ENCODE measurements around the gene SI.
"Not testable (repeated sequence)": the region's sequence is repeated elsewhere in the genome, so short reads cannot be mapped to it uniquely, and the experiment has no call there.

SI gene

DNA sequence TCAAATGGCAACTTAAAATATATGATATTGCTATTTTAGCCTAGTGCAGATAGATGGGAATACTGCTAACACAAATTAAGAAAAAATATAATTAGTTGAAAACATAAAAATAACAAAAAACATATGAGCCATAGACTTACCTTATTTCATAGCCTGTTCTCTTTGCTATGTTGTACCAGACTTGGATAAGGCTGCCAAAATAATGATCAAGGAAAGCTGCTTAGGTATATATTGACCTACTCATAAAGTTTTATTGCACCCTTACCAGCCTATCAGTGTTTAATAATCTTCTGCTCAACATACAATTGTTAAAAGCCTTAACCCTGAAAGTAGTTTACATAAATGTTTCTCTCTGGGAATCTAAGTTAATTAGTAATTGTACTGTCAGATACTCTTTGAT lies at the start of gene SI:
Gene SI, minus strand, starts transcription at position 204 of the 400 bp plus-strand sequence. CDS start 2,484 bp downstream, outside the sequence.
- no peak for DNase-seq (ENCODE audit: low spot score)

DNA sequence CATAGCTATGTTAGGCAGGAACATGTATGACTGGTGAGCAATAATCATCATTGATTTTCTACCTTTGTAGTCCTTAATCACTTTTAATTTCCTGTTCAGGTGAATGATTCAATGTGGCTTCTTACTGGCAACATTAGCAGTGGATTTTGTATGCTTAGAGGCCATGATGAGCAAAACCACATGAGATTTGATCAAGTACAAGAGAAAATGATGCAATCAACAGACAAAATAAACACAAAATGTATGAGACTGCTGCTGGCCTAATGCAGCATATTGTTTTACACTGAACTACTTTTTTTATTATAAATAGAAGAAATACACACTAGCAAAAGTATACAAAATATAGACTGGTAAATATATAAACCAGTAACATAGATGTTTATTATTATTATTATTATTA lies 47.5 kb upstream of the SI start:
- no peak for DNase-seq (ENCODE audit: low spot score)

DNA sequence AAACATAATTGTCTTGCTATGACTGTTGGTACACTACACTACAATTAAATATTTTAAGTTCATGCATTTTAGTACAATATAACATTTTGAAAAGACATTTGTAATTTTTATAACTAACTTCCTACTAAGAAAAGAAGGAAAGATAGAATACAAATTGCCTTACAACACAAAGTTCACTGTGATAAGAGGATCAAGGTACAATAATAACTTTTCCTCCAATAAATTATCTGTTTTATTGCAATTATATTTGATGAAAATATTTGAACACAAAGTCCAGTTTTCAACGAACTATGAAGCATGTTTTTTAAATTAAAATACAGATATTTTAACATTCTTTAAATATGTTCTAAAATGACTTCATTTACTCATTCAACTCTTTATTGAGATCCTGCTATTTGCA lies 33.1 kb upstream of the SI start:
- DNase-seq (ENCODE audit: low spot score): no peak

DNA sequence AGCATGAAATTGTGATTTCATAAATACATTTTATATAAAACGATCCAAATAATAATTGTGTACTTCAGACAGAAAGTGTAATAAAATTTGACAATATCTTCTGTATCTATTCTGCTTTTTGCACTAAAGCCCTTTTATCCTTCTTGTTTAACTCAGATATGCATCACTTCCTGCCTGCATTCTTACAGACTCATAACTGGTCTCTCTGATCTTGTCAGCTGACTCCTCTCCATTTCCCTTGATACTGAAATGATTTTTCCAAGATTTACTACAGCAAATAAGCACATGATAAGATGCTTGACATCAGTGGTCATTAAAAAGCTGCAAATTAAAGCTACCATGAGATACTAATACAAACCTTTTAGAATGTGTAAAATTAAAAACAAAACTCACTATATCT lies 25.3 kb upstream of the SI start:
- no peak for DNase-seq (ENCODE audit: low spot score)

DNA sequence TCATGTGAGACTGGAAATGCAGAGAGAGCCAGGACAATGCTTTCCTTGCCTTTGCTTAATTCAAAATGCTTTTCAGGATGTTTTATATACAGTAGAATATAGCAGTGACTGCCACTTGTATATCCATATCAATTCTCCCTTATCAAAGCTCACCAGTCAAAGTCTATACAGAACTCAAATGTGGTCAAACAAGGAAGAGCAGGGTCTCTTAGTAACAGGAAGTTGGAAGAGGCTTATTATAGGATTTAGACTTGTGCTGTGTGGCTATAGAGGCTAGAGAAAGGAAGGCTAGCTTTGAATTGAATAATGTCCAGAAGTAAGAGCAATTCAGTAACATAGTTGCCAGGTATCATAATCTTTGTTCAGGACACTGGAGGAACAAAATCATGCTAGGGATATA lies 4.4 kb upstream of the SI start:
- DNase-seq (ENCODE audit: low spot score): no peak

DNA sequence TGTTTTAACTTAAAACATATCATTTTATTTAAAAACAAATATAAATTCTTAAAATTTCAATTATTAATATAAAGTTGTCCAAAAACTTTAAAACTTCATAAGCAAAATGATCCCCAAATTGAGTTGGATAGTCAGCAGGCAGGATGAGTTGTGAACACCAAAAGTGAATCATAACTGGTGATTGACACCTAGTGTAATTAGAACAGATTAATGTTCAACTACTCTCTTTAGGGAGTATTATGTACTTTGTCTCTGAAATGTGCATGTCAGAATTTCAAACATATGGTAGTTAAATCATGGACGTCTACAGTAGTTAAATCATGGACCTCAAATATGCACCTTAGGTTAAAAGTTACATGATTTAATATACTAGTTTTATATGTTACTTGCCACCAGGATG lies 2.9 kb upstream of the SI start:
- no peak for DNase-seq (ENCODE audit: low spot score)

DNA sequence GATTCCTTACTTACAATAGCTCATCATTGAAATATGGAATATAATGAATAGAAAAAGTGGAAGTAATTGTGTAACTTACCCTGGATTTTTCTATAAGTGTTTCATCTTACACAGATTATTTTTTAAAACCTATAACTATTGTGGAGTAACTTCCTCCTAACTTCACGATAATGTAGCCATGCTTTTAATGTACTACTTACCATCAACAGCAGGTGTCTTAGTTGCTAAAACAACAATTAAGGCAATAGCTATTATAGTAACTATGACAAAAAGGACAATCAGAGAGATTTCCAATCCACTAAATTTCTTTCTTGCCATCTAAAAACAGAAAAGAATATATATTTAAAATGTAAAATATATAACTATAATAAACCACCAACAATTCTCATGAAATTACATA lies 2.6 kb downstream of the SI start:
- no peak for DNase-seq (ENCODE audit: low spot score)

DNA sequence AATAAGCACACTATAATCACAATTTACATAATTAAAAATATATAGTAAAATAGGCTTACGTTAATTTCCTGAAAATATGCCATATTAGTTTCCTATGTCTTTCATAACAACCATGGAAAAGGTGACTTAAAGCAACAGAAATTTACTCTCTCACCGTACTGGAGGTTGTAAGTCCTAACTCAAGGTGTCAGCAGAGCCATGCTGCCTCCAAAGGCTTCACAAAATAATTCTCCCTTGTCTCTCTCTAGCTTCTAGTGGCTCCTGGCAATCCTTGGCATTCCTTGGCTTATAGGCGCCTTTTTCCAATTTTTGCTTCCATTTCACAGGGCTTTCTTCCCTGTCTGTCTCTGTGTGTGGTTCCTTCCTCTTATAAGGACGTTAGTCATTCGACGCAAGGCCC lies 7.6 kb downstream of the SI start:
- DNase-seq (ENCODE audit: low spot score): no peak

DNA sequence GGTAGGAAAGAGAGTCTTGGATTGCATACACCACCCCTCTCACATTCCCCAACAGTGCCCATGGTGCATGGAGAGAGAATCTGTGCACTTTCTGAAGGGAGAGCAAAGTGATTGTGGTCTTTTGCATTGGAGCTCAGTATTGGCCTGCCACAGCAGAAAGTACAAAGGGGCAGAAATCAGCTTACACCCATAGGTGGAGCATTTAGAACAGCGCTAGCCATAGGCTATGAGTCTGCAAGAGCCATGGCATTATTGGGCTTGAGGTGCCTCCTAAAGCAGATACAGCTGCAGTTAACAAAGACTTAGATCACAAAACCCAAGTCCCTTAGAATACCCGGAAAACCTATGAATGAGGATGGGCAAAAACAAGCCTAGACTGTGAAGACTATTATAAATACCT lies 21.8 kb downstream of the SI start:
- DNase-seq (ENCODE audit: low spot score): no peak

DNA sequence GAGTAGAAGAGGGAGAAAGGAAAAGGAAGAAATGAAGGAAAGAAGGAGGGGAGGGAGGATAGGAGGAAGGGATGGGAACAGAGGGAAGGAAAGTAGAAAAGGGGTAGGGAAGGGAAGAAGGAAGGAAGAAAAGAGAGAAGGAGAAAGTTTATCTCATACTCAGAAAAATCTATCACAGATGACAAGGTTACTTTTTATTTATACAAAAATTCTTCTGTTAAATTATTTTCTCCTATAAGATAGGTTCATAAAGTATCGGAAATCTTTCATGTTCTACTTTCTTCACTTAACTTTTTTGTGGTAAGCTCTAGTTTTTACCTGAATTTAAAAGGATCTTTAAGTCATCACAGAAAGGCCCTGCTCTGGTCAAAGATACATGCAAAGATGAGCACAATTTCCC lies 38.1 kb downstream of the SI start:
- DNase-seq (ENCODE audit: low spot score): no peak

DNA sequence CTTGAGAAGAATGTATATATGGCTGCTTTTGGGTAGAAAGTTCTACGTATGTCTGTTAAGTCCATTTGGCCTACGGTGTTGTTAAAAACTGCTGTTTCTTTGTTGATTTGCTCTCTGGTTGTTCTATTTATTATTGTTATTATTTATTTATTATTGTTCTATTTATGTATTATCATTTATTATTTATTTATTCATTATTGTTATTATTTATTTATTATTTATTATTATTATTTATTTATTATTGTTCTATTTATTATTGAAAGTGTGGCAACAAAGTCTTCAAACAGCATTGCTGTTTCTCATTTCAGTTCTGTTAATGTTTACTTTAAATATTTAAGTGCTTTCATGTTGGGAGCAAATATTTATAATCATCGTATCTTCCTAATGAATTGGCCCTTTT lies 66.7 kb downstream of the SI start:
- no peak for DNase-seq (ENCODE audit: low spot score)

DNA sequence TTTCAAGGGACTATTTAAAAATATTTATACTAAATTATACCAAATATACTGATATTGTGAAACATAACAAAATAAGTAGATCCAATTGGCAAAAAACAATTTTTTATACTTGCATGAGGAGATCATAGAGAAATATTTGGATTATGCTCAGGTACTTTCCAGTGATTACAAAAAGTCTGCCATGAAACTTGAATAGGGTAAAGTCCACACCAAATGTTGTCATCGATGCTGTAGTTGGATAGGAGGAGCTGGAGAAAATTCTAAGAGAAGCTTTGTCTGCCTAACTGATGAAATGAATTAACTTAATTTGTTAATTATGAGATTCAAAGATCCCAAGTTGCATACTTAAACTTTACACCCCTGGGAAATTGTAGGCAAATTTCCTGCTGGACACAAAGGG lies 93.3 kb downstream of the SI start:
- DNase-seq (ENCODE audit: low spot score): no peak

DNA sequence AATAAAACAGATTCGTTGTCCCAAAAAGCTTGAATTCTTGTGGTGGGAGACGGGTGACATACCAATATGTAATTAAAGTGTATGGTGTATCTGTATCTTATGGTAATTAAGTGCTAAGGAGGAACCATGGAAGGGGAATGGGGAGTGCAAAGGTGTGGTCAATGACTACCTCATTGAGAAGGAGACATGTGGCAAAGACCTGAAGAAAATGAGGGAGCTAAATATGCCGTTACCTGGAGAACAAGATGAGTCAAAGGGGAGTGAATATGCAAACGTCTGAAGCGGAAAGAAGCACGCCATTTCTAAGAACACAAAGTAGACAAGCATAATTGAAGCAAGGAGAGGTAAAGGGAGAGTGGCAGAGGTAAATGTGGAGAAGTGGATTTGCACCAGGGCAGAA lies 115.7 kb downstream of the SI start:
- DNase-seq (ENCODE audit: low spot score): no peak

DNA sequence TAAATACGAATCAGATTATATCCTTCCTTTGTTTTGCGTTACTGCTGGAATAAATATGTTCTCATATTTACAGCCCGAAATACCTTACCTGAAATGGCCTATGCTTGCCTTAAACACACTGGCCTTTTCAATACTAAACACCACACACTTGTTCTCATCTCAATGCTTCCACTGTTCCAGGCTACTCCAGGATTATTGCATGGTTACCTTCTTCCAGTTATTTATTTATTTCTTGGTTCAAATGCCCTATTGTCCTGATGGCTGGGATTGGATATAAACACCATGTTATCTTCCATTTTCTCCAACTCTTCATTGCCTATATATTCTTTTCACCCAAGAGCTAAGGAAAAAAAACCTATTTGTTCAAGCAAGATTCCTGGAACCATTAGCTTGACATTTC lies 125.3 kb downstream of the SI start:
- DNase-seq (ENCODE audit: low spot score): no peak

DNA sequence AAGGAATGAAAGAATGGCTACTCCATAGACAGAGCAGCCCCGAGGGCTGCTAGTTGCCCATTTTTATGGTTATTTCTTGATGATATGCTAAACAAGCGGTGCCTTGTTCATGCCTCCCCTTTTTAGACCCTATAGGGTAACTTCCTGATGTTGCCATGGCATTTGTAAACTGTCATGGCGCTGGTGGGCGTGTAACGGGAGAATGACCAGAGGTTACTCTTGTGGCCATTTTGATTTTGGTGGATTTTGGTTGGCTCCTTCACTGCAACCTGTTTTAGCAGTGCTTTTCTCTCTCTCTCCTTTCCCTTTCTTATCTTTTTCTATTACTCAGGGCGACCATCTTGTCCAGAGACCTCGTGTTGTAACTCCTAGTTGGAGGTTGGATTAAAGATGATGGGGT lies 126.9 kb downstream of the SI start:
- DNase-seq (ENCODE audit: low spot score): not testable (repeated sequence)

DNA sequence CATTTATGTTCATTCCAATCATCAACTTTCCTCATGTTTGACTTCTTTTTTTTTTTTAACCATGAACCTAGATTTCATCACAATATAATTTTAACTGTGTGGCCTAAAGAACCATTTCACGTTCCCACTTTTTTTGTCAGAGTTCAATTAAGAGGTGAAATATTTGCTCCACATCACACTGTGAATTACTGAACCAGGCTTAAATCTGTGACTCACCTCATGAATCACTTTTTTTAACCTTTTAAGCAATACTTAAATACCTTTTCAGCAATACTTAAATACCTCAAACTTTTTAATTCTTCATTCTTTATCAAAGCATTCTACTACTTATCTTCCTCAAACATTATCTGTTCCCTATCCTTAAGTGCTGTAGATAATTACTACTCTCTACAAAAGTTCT lies 137.6 kb downstream of the SI start:
- no peak for DNase-seq (ENCODE audit: low spot score)

DNA sequence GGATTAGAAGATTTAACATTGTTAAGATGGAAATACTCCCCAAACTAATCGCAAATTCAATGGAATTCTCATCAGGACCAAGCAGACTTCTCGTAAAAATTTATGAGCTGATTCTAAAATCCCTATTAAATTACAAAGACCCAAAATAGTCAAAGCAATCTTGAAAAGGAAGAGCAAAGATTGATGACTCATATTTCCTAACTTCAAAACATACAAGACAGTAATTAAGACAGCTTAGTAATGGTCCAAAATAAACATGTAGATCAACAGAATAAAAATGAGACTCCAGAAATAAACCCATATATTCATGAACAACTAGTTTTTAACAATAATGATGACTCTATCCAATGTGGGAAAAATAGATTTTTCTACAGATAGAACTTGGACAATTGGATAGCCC lies 148.7 kb downstream of the SI start:
- no peak for DNase-seq (ENCODE audit: low spot score)
